LoVo (cell line): ENCODE results near the gene ASB3.
"Not testable (repeated sequence)": the region's sequence is repeated elsewhere in the genome, so short reads cannot be mapped to it uniquely, and the experiment has no call there.

ENCODE experiments used
- DNase-seq: peaks from one replicate; pipeline ENCODE4 v3.0.0-alpha.2; 2016; ENCODE audit warnings: low spot score

ASB3 gene

GRCh38 chr2:53739032-53739431 is 47.7 kb downstream of the ASB3 start:
- no peak for DNase-seq

- no peak for DNase-seq
Measured at GRCh38 chr2:53737091-53737490, 49.7 kb downstream of the ASB3 start.

GRCh38 chr2:53729143-53729762 is 57.5 kb downstream of the ASB3 start:
- no peak for DNase-seq

- no peak for DNase-seq
Measured at GRCh38 chr2:53727921-53728320, 58.8 kb downstream of the ASB3 start.

- DNase-seq: no peak
Measured at GRCh38 chr2:53725662-53726061, 61.1 kb downstream of the ASB3 start.

GRCh38 chr2:53724536-53724935 is 62.2 kb downstream of the ASB3 start:
- no peak for DNase-seq

- DNase-seq: not testable (repeated sequence)
Measured at GRCh38 chr2:53720944-53721343, 65.8 kb downstream of the ASB3 start.

- DNase-seq: peak; percentile 2
Measured at GRCh38 chr2:53715568-53715967, 71.2 kb downstream of the ASB3 start.

GRCh38 chr2:53711271-53711780 is 75.4 kb downstream of the ASB3 start:
- DNase-seq: no peak

GRCh38 chr2:53708988-53709387 is 77.8 kb downstream of the ASB3 start:
- DNase-seq: no peak

- DNase-seq: no peak
Measured at GRCh38 chr2:53701221-53701620, 85.5 kb downstream of the ASB3 start.

- no peak for DNase-seq
Measured at GRCh38 chr2:53697686-53698085, 89.1 kb downstream of the ASB3 start.

GRCh38 chr2:53697092-53697491 is 89.7 kb downstream of the ASB3 start:
- no peak for DNase-seq

GRCh38 chr2:53695575-53695974 is 91.2 kb downstream of the ASB3 start:
- DNase-seq: no peak

GRCh38 chr2:53694096-53694771 is 92.5 kb downstream of the ASB3 start:
- DNase-seq: no peak

- DNase-seq: no peak
Measured at GRCh38 chr2:53690876-53691275, 95.9 kb downstream of the ASB3 start.

- DNase-seq: no peak
Measured at GRCh38 chr2:53672881-53673522, 113.8 kb downstream of the ASB3 start.

GRCh38 chr2:53670331-53670730 is 116.4 kb downstream of the ASB3 start:
- DNase-seq: no peak

- no peak for DNase-seq
Measured at GRCh38 chr2:53668624-53669026, 118.1 kb downstream of the ASB3 start.

GRCh38 chr2:53667130-53667529 is 119.6 kb downstream of the ASB3 start:
- DNase-seq: not testable (repeated sequence)

GRCh38 chr2:53660886-53661285 is 125.9 kb downstream of the ASB3 start:
- no peak for DNase-seq

GRCh38 chr2:53658474-53658873 is 128.3 kb downstream of the ASB3 start:
- not testable (repeated sequence) for DNase-seq

GRCh38 chr2:53655256-53655655 is 131.5 kb downstream of the ASB3 start:
- DNase-seq: no peak
